HepG2 (cell line): ENCODE data around the gene PPP2R5E. TPM values are rescaled to one million over a fixed set of nuclear protein-coding genes. Genes with fewer than 3 reads are reported as not detected.

ENCODE experiments used
- ATAC-seq: fragments of 200-7000 bp; cut with Tn5 transposase; 3 replicates; pipeline ENCODE4 v1.9.1; 2020; ENCODE audit warnings: mild to moderate bottlenecking, moderate library complexity
- BruUV-seq: library from RNA; stranded (reverse); fragments of 400-500 nt; replicated peaks from 2 replicates; lab custom pipeline; 2021; lab: Mats Ljungman, UMichigan
- CTCF ChIA-PET: fragments of 300-600 bp; formaldehyde crosslinking; extraction: SDS; loops from one replicate; lab custom pipeline; 2021; ENCODE audit warnings: low total read pairs, inconsistent platforms, low intra/inter-chr PET ratio; lab: Yijun Ruan, JAX
- POLR2A ChIA-PET: fragments of 350-600 bp; sonication (Branson Sonifier 250); formaldehyde crosslinking; loops from one replicate; lab custom pipeline; 2020; ENCODE audit warnings: antibody characterized with exemption, inconsistent platforms; lab: Yijun Ruan, JAX
- DNase-seq: peaks from one replicate; pipeline ENCODE4 v3.0.0-alpha.2; 2015; ENCODE audit warnings: low spot score
- FAIRE-seq: peaks from 3 replicates; lab custom pipeline; 2011; peaks lifted over from hg19 to GRCh38; lab: Jason Lieb, UNC
- H2AFZ ChIP-seq: one replicate; pipeline ENCODE4 v1.6.1; 2011; ENCODE audit warnings: low read length, inconsistent platforms
- H3K27ac ChIP-seq: fragments of 300-600 bp; 3 replicates; pipeline ENCODE4 v1.8.0; 2011; ENCODE audit warnings: mixed run types, mild to moderate bottlenecking, mixed read lengths, low read length, inconsistent platforms; ENCODE audit not compliant: insufficient read depth; ENCODE audit errors: extremely low read length
- H3K27me3 ChIP-seq, 2 experiments: fragments of 200-600 bp in 1 of 2; 2 replicates in 1 of 2; 3 replicates in 1 of 2; pipeline versions ENCODE4 v1.6.0 to v1.8.0; 2011; ENCODE audit warnings: low read length in 2 of 2, mild to moderate bottlenecking in 2 of 2, moderate library complexity in 2 of 2, inconsistent platforms in 1 of 2; ENCODE audit not compliant: insufficient read depth in 2 of 2, control insufficient read depth in 1 of 2
- H3K36me3 ChIP-seq, 2 experiments: fragments of 200-600 bp in 1 of 2; replicated peaks in 1 of 2; 2 replicates in 1 of 2; 3 replicates in 1 of 2; pipeline versions ENCODE4 v1.5.1 to v1.8.0; 2011; ENCODE audit warnings: low read length in 2 of 2, inconsistent platforms in 1 of 2; ENCODE audit not compliant: insufficient read depth in 2 of 2, control insufficient read depth in 1 of 2
- H3K4me1 ChIP-seq: 2 replicates; pipeline ENCODE4 v1.5.1; 2012; ENCODE audit warnings: low read length, inconsistent platforms; ENCODE audit not compliant: insufficient read depth
- H3K4me2 ChIP-seq: 2 replicates; pipeline ENCODE4 v1.6.0; 2011; ENCODE audit warnings: low read depth, low read length, inconsistent platforms
- H3K4me3 ChIP-seq, 3 experiments: fragments of 200-600 bp in 1 of 3; sonication (generic), shearing (Covaris generic) in 1 of 3; replicated peaks in 1 of 3; 2 replicates each; pipeline ENCODE4 v1.5.1; 2011 to 2016; ENCODE audit warnings: low read length in 3 of 3, inconsistent platforms in 2 of 3, low read depth in 2 of 3, mild to moderate bottlenecking in 2 of 3, control low read depth in 1 of 3, mixed read lengths in 1 of 3; ENCODE audit not compliant: insufficient read depth in 1 of 3
- H3K79me2 ChIP-seq: one replicate; pipeline ENCODE4 v1.6.1; 2011; ENCODE audit warnings: low read length, inconsistent platforms; ENCODE audit not compliant: insufficient read depth
- H3K9ac ChIP-seq: 2 replicates; pipeline ENCODE4 v1.6.0; 2011; ENCODE audit warnings: mild to moderate bottlenecking, low read depth, low read length, inconsistent platforms; ENCODE audit not compliant: insufficient read depth
- H3K9me3 ChIP-seq: 2 replicates; pipeline ENCODE4 v1.5.1; 2012; ENCODE audit warnings: mild to moderate bottlenecking, low read length
- H4K20me1 ChIP-seq: 2 replicates; pipeline ENCODE4 v1.6.0; 2011; ENCODE audit warnings: inconsistent platforms, mild to moderate bottlenecking, low read length, moderate library complexity; ENCODE audit not compliant: insufficient read depth
- FOXA3 ChIP-seq: IDR thresholded peaks from 2 replicates; pipeline ENCODE4 v1.6.1; 2016; ENCODE audit warnings: missing genetic modification reagents, missing compliant biosample characterization
- FUBP1 ChIP-seq: sonication (generic); formaldehyde crosslinking; IDR thresholded peaks from 2 replicates; pipeline ENCODE4 v1.5.1; 2020; ENCODE audit warnings: missing genetic modification reagents, mild to moderate bottlenecking, borderline replicate concordance
- KDM5B ChIP-seq: sonication (generic); formaldehyde crosslinking; IDR thresholded peaks from 2 replicates; pipeline ENCODE4 v1.4.0; 2020; ENCODE audit warnings: missing genetic modification reagents, mild to moderate bottlenecking, borderline replicate concordance
- MED1 ChIP-seq: sonication (generic); formaldehyde crosslinking; IDR thresholded peaks from 2 replicates; pipeline ENCODE4 v1.4.0; 2020; ENCODE audit warnings: missing genetic modification reagents
- MXI1 ChIP-seq: IDR thresholded peaks from 3 replicates; pipeline ENCODE4 v1.6.1; 2012; ENCODE audit warnings: low read depth, low read length, inconsistent platforms, borderline replicate concordance
- NFE2L2 ChIP-seq: fragments of 150-350 bp; IDR thresholded peaks from 2 replicates; pipeline ENCODE4 v1.6.1; 2014; ENCODE audit warnings: low read length
- TCF7 ChIP-seq: sonication (generic); IDR thresholded peaks from 2 replicates; pipeline ENCODE4 v1.6.1; 2016; ENCODE audit warnings: antibody characterized with exemption, low read depth
- ZFP82 ChIP-seq: sonication (generic); formaldehyde crosslinking; IDR thresholded peaks from 2 replicates; pipeline ENCODE4 v1.5.1; 2020; ENCODE audit warnings: mild to moderate bottlenecking, missing genetic modification reagents, borderline replicate concordance
- ZNF431 ChIP-seq: sonication (generic); formaldehyde crosslinking; IDR thresholded peaks from 2 replicates; pipeline ENCODE4 v1.9.0; 2022; ENCODE audit warnings: missing genetic modification reagents, low read depth, mild to moderate bottlenecking, borderline replicate concordance
- ZNF510 ChIP-seq: sonication (generic); formaldehyde crosslinking; IDR thresholded peaks from 2 replicates; pipeline ENCODE4 v1.4.0; 2020; ENCODE audit warnings: low read depth, mild to moderate bottlenecking, missing genetic modification reagents
- WGBS: methylation state at CpG from one replicate; pipeline ENCODE4 v1.1.6; 2017; ENCODE audit warnings: low lambda C conversion rate; 5-methylcytosine and 5-hydroxymethylcytosine counted together
- in situ Hi-C: cut with HindIII; loops from 2 replicates; pipeline ENCODE4 v1.10.0; 2017; ENCODE audit warnings: low pct_unique_long_range_greater_than_20kb; ENCODE audit not compliant: extremely low pct_ligation_motif_present
- intact Hi-C: fragments of 100-400 bp; cut with micrococcal nuclease; formaldehyde crosslinking; loops from one replicate; pipeline ENCODE4 v1.10.0; 2022; ENCODE audit not compliant: unreplicated experiment
- polyA plus RNA-seq, 8 experiments: library from polyadenylated mRNA; depleted of rRNA in 3 of 8; stranded (reverse) in 7 of 8; unstranded in 1 of 8; fragments of >200 nt; fragmentation: Illumina TruSeq in 4 of 8; extraction: Trizol in 4 of 8; gene quantifications; 2 replicates each; pipeline versions ENCODE4 v1.2.1 to v1.2.3, GENCODE V29; 2011 to 2016; ENCODE audit warnings: low read depth in 4 of 8, missing spikeins in 1 of 8, mixed read lengths in 1 of 8; ENCODE audit not compliant: insufficient read depth in 1 of 8
- total RNA-seq, 5 experiments: library from RNA; depleted of rRNA; stranded (reverse); fragments of >200 nt; fragmentation: Illumina TruSeq; extraction: Trizol; gene quantifications; 2 replicates each; pipeline ENCODE4 v1.2.3, GENCODE V29; 2016; ENCODE audit warnings: low read depth in 1 of 5

Gene PPP2R5E
- total and polyA plus RNA-seq, 2 of the 13 experiments (the other 11 are each of a cell fraction or from before 2014, with no cell fraction given): 8.9 to 11.0 TPM

- no peak overlapping the region for H3K9ac ChIP-seq
- intact Hi-C loops (no loop called here), in situ Hi-C loops (no loop called here)
- FAIRE-seq: no peak
- POLR2A ChIA-PET: no interaction called here
- peaks cover 2% of the 10 kb centered on the region for H3K79me2 ChIP-seq
- no peaks in the 10 kb centered on the region for H3K9me3 ChIP-seq
- BruUV-seq: no TSS peak
- DNase-seq: no peak
- H3K27ac ChIP-seq: no peak overlapping the region
- no peak overlapping the region for H2AFZ ChIP-seq
- H3K4me2 ChIP-seq: no peak overlapping the region
- no peaks in the 10 kb centered on the region for H4K20me1 ChIP-seq
- peaks cover 7 to 29% of the 10 kb centered on the region in 2 experiments; a peak in 4 of 5 replicates for H3K36me3 ChIP-seq
- TF ChIP-seq FUBP1 (CRISPR knock-in tag): no peak
- TF ChIP-seq NFE2L2: no peak
- no peak for TF ChIP-seq FOXA3 (CRISPR knock-in tag)
- no peak for TF ChIP-seq KDM5B (CRISPR knock-in tag)
- no peak for TF ChIP-seq ZFP82
- TF ChIP-seq MXI1: no peak
- no peak for TF ChIP-seq ZNF510 (CRISPR knock-in tag)
- no peak for TF ChIP-seq ZNF431
- TF ChIP-seq MED1: no peak
- TF ChIP-seq TCF7: no peak
- H3K4me1 ChIP-seq: no peaks in the 10 kb centered on the region
- H3K27me3 ChIP-seq: no peaks in the 10 kb centered on the region
- CTCF ChIA-PET: no interaction called here
- no peak for ATAC-seq
- H3K4me3 ChIP-seq: no peak overlapping the region
- 85% methylated on average over 3 of the region's 3 CpGs for WGBS
These were observed 121.3 kb downstream of the PPP2R5E start for GRCh38 chr14:63421919-63422318.
